Raji (cell line): Measurements from ENCODE around the gene CCDC177.

Experiments used
- POLR2A ChIP-seq: IDR thresholded peaks from 2 replicates; pipeline ENCODE4 v1.6.1; 2011; ENCODE audit warnings: low read depth, low read length, control low read depth; ENCODE audit not compliant: insufficient read depth

The CCDC177 gene

DNA sequence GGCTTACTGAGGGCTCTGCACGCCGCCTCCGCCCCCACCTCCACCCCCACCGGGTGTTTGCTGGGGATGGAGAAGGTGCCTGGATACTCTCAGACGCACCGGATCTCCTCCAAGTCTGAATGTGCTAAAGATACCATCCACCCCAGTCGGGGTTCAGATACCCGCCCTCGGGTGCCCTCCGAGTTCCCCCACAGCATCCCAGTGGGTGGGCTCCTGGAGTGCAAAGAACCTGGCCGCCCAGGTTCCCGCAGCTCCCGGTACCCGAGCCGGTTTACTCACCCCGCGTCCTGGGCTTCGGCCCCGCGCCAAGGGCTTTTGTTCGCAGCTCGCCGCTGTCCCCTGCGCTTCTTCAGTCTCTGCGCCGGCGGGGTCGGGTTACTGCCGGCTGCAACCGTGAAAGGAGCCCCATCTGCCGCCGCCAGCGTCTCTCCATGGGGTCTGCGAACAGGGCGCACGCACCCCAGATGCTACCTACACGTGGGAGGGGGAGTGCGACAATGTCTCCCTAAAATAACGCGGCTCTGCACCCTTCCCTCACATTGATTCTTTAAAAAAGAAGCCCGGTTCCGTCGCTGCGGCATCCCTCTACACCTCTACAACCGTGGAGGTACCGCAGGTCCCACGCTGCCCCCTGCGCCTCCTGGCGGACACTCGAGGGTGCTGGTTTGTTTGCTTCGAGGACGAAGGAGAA is at the start of gene CCDC177:
Gene CCDC177 (minus strand): TSS at position 609 of the 691 bp plus-strand sequence. CDS start 1,249 bp downstream, outside the sequence.
- TF ChIP-seq POLR2A: no peak

DNA sequence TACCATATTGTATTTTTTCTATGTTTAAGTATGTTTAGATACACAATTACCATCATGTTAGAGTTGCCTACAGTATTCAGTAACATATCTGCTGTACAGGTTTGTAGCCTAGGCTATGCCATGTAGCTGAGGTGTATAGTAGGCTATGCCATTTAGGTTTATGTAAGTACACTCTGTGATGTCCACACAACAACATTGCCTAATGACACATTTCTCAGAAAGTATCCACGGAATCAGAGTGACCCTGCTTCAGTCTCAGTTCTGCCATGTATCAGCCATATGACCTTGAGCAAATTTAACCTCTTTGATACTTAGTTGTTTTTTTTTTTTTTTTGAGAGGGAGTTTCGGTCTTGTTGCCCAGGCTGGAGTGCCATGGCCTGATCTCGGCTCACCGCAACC is 49.5 kb upstream of the CCDC177 start:
- no peak for TF ChIP-seq POLR2A

DNA sequence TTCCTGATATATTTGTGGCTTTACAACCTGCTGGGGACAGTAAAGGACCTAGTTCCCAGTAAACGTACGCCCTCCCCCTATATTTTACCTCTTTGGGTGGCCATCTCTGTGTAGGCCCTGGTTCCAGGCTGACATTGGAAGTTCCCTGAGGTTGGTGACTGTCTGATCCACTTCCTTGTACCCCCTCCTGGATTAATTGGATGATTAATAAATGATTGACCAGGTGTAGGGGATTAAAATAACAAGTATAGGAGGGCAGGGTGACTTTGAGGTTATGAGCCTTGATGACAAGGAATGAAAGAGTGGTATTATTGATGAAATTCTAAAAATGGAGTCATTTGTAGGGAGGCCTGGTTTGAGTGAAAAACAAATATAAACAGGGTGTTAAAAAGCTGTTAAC is 46.3 kb upstream of the CCDC177 start:
- no peak for TF ChIP-seq POLR2A

DNA sequence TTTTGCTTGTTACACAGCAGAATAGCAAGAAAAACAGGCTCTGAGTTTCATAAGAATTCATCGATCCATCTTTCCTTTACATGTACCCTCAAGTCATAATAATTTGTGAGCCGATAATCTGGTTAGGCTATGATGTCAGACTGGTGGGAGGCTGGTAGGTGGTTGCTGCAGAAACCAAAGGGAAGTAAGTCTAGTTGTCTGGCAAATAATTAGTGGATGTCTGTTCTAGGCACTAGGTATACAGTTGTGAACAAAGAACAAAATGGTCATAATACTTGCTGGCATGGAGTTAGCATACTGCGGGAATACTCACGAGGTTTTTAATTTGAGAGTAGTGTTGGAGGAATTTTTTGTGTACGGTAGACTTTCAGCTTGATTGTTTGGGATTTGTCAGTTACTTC is 45.5 kb upstream of the CCDC177 start:
- no peak for TF ChIP-seq POLR2A

DNA sequence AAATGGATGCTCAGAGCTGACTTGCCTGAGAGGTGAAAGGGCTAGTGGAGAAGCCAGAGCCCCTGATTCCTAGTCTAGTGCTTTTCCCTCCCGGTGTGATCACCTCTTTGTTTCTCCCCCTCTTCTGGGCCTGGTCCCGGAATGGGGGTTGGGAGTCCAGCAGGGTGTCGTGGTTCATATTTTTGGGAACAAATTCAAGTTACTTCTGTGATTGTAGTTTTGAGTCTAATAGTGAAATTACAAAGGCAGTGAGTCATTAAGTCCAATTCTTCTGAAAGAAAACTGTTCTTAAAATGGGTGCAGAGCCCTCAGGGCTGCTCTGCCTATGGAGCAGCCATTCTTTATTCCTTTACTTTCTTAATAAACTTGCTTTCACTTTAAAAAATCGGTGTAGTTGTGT is 44.3 kb upstream of the CCDC177 start:
- TF ChIP-seq POLR2A: no peak

DNA sequence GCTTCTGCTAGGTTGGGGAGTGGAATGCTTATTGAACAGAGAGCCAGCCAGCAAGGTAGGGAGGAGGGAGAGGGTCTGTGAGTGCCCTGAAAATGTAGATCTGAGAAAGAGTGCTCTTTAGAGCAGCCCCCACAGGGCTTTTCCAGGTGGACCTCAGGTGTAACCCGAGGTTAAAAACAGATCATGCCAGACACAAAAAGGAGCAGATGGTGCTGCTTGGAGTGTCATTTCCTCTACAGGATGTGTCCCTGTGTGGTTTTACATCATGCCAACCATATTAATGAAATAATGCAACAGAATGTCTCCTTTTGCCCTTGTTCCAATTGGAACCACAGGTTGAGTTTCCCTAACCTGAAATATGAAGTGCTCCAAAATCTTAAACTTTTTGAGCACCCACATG is 43.1 kb upstream of the CCDC177 start:
- no peak for TF ChIP-seq POLR2A

DNA sequence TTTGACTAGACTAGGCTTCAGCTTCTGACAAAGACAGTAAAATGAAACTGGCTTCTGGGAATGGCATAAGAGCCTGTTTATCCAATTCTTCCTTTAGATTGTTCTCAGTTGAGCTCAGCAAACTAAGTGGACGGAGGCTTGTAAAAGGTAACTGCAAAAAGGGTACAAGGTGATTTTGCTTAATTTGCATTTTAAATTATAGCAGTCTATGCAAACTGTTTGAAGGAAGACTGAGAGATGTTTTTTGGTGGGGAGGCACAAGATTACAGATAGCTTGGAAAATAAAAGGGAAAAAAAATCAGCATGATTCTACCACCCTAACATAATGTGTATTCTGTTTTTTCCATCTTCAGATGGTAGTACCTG is 41.7 kb upstream of the CCDC177 start:
- TF ChIP-seq POLR2A: peak; percentile 47; the same call in 1 of the 2 replicates

DNA sequence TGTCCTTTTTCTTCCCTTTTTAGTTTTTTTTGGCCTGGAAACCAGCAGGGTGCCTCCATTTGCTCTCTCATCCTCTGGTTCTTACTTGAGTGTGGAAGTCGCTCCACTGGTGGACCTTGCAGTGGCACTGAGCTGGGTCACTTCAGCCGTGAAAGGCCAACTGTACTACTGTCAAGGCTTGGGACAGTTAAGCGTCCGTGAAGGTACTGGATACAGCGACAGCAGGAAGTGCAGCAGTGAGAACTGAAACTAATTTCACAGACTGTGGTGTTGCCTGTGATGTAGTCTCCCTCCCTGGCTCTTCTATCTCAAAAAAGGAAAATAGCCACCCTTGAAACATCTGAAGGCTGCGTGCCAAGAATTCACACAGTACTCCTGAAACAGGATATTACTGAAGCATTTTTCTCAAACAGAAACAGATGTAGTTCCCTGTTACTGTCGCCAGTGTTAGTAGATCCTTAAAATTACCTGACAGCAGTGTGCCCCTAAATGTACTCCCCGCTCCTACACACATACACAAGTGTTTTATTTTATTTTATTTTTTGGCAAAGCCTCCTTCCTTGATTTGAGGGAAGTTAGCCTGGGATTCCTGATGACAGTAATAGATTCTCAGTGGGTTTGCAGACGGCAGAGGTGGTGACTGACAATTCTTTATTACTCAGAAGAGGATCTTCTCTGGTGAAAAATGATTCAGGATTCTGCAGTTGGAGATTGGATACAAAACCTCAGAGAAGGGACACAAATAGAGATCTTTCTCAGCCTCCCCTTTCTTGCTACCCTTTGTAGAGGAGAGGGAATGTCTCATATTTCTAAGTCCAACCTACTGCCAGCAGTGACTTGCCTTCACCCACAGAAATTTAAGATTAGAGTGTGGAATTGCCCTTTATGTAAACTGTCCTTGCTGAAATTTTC is 41.1 kb upstream of the CCDC177 start:
- TF ChIP-seq POLR2A: no peak; the same call in 1 of the 2 replicates

DNA sequence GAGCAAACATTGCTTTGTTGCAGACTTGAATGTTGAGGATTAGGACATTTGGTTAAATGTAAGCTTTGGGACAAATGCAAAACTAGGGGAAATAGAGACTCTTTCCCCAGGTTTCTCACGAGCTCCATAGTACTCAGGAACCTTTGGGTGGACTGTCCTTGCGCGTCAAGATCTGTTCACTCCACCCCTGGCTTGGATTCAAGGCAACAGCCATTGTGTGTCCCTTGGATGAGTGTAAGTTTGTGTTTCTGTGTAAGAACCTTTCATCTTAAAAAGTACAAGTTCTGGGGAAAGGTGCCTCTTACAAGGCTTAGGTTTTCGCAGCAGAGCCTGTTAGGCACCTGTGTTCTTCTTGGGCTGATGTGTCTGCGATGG is 40.4 kb upstream of the CCDC177 start:
- TF ChIP-seq POLR2A: no peak

DNA sequence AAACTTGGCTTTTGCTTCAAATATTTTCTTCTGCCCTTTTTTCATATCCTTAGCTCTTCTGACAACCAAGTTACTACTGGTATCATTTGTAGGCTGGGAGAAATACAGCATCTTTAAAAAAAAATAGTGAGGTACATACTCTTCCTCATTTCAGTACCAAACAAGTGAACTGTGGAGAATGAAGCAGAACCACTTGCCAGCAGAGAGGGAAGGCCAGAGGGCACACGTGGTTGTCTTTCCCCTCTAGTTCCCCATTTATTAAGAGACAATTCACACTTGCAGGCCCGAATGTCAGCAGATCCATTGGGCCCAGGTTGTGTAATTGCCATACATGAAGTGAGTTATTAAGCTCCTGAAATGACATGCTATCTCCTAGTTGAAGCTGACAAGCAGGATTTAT is 39.9 kb upstream of the CCDC177 start:
- peak; percentile 38; the same call in 1 of the 2 replicates for TF ChIP-seq POLR2A

DNA sequence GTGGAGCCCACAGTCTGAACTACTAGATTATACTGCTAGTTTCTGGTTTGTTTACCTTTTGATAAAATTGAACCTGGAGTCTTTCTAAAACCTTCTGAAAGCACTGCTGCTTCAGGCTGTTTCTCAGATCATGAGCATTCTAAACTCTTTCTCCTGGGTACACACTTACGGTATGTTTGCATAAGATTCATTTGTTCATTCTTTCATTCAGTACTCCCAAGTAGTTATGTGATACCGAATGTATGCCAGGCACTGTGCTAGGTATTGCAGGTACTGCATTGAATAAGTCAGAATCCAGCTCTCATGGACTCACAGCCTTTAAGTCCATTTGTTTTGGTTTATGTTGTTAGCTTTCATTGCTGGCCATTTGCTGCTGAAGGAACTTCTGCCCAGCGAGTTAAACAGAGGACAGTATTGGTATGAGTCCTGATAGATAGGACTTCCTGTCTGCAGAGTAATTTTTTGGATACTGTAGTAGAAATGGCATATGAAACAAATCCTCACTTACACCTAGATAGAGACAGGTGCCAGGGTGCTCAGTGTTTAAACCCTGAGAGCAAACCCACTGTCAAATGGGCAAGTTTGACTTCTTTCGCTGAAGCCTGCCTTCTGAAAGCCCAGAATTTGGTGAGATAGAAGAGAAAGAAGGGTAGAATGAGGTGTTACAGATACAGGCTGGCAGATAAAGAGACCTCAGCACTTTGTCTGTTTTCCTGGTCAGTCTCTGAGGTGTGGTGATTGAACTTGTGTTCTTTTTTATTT is 38.8 kb upstream of the CCDC177 start:
- TF ChIP-seq POLR2A: 0 out of 2 replicates have a peak, but pooled peaks have one; percentile 9

DNA sequence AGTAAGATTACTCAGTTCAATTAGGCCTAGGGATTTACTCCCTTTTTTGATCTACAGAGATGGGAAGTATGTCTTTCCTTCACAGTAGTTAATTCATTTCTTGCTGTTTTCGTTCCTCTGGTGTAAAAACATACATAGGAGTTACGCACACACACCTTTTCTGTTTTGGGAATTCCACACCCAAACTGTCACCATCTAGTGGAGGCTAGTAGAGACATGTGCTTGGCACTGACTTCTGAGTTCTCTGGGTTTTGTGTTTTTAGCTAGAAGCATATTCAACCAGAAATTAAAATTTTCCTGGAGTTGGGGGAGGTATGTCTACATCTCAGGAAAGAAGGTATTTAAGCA is 38.1 kb upstream of the CCDC177 start:
- no peak for TF ChIP-seq POLR2A

DNA sequence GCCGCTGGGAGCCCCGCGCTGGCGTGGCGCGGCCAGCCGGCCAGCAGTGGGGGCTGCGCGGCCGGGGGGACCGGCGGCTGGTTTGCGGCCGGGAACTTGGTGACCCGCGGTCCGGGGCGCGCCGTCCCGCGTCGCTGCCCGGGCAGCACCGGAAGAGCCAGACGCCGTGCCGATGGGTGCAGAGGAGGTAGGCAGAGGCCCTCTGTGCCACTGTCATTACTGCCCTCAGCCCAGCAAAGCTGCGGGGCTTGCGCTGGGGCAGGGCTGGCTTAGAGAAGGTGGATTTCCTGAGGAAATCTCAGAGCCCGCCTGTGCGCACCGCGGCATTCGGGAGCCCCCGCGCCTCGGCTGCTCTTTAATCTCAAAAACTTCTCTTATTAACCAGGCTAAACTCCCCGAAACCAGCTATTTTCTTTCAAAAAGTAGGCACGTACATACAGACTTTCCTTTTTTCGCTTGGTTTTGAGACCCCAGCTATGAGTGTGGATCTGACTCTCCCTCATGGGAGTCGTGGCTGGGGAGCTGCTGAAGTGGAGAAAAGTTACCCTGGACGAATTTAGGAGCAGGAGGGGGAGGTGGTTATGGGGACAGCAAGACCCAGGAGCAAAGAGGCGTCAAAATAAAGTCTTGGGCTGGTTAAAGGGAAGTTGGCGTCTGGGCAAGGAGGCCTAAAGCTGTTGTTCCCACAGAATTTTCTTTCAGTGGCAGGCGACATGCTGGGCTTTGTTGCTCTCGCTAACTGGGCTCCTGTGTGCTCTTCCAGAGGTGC is 37.5 kb upstream of the CCDC177 start:
- TF ChIP-seq POLR2A: no peak

DNA sequence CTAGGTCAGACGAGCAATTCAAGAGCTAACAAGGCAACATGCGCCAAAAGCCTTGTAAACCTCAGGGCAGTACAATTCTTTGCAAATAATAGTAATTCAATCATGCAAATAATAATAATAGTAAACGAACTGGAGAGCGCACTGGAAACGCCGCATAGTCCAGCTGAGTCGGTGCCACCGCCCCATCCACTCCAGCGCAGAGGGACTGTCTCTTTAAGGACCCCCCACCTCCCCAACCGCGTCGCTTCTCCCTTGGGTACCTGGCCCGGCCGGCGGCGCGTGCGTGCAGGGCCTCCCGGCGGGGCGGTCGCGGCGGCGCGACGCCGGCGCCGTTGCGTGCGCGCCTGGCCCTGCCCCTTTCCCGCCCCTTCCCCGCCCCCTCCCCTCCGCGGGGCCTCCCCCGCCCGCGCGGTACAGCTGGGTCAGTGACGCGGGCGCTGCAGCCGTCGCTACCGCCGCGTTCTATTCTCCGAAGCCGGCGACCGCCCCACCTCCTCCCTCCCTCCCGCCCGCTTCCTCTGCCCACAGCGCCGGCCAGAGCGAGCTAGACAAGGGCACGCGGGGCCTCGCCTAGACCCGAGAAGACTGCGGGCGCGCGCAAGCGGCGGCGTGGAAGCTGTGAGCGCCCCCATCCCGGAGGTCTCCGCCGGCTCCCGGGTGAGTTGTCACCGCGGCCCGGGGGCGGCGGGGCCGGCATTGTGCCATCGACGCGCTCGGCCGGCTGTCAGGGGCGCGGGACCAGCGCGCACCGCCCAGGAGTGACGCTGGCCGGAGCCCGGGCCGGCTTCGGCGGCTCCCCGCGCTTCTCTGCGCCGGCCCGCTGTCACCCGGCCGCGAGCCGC is 36.7 kb upstream of the CCDC177 start, which contains the start of gene SUSD6:
Gene SUSD6 (plus strand): TSS at position 425 of the 842 bp plus-strand sequence. CDS start 46,997 bp downstream, outside the sequence.
- TF ChIP-seq POLR2A: peak; percentile 57
